Kidney (tissue), 14 donors: ENCODE data around the gene ADAP2. TPM values are rescaled to one million over a fixed set of nuclear protein-coding genes. Genes with fewer than 3 reads are reported as not detected.

ENCODE experiments used
- DNase-seq, 5 donors: peaks; one replicate each; pipeline ENCODE4 v3.0.0-alpha.2; 2013 to 2020
- FAIRE-seq: peaks from 2 replicates; lab custom pipeline; 2012; peaks lifted over from hg19 to GRCh38; lab: Jason Lieb, UNC
- H3K27ac ChIP-seq, 2 donors: one replicate each; pipeline ENCODE4 v1.7.0; 2013; ENCODE audit warnings: low read depth in 2 of 2, low read length in 2 of 2, inconsistent platforms in 1 of 2
- H3K27me3 ChIP-seq: one replicate; pipeline ENCODE4 v1.7.1; 2013; ENCODE audit warnings: low read length, inconsistent platforms; ENCODE audit not compliant: control insufficient read depth, insufficient read depth
- H3K36me3 ChIP-seq, 3 donors: one replicate each; pipeline versions ENCODE4 v1.7.0 to v1.7.1; 2013; ENCODE audit warnings: low read length in 3 of 3, control low read depth in 1 of 3, inconsistent platforms in 1 of 3; ENCODE audit not compliant: insufficient read depth in 3 of 3, control insufficient read depth in 2 of 3
- H3K4me1 ChIP-seq, 3 donors: one replicate each; pipeline versions ENCODE4 v1.7.0 to v1.7.1; 2013; ENCODE audit warnings: low read length in 3 of 3, inconsistent platforms in 1 of 3, low read depth in 1 of 3; ENCODE audit not compliant: control insufficient read depth in 2 of 3, insufficient read depth in 2 of 3
- H3K4me3 ChIP-seq, 3 donors: one replicate each; pipeline versions ENCODE4 v1.7.0 to v1.8.1; 2013; ENCODE audit warnings: low read length in 3 of 3, control low read depth in 1 of 3, inconsistent platforms in 1 of 3
- H3K9ac ChIP-seq, 3 donors: one replicate each; pipeline versions ENCODE4 v1.7.0 to v1.7.1; 2013; ENCODE audit warnings: low read length in 3 of 3, control low read depth in 1 of 3, inconsistent platforms in 1 of 3
- H3K9me3 ChIP-seq, 3 donors: one replicate each; pipeline versions ENCODE4 v1.7.0 to v1.7.1; 2013; ENCODE audit warnings: low read length in 3 of 3, control low read depth in 1 of 3, inconsistent platforms in 1 of 3; ENCODE audit not compliant: control insufficient read depth in 2 of 3, insufficient read depth in 1 of 3
- intact Hi-C: fragments of 100-400 bp; cut with DNase I; formaldehyde crosslinking; loops from one replicate; pipeline ENCODE4 v1.11.1; 2022
- polyA plus RNA-seq: library from polyadenylated mRNA; stranded (reverse); fragments of 350-450 nt; fragmentation: Illumina TruSeq; extraction: RNeasy Lipid Tissue Mini Kit (QIAGEN cat#74804); gene quantifications from one replicate; pipeline ENCODE4 v1.2.3, GENCODE V29; 2014; ENCODE audit warnings: low read depth, low replicate concordance; ENCODE audit not compliant: insufficient read depth
- total RNA-seq: library from RNA; stranded (reverse); fragmentation: NEBNext Ultra II Directional; extraction: Animal tissue kit (Norgen Biotek cat#: 25700); gene quantifications from one replicate; pipeline ENCODE4 v1.2.1, GENCODE V29; 2021
- TF ChIP-seq, protein P1 (sequence below): IDR thresholded peaks from 3 replicates; pipeline ENCODE4 v1.5.1; 2012; ENCODE audit warnings: mild to moderate bottlenecking, moderate library complexity, borderline replicate concordance; ENCODE audit not compliant: insufficient read depth; ENCODE audit errors: extremely low read depth
- donor health status: control.
- donor health status: control.
- donor health status: control.
- donor health status: control.
- donor health status: control.
- donor health status: DM: yes; HTN: yes; CAD: no.
- donor health status: Normal renal cell carcinoma (clear cell type).

Gene ADAP2
- total and polyA plus RNA-seq, 2 donors from 2014 or later = 6.5 to 24.8 TPM

DNA sequence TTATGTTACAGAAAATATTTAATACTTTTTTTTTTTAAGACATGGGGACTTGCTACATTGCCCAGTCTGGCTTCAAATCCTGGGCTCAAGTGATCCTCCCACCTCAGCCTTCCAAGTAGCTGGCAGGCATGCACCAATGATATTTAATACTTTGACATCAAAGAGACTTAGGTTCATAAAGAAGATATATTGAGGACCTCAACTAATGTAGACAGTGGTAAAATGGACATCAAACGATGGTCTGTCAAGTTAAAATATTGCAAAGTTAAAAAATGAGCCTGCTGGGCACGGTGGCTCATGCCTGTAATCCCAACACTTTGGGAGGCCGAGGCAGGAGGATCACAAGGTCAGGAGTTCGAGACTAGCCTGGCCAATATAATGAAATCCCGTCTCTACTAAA lies 24.4 kb upstream of the ADAP2 start:
- intact Hi-C loops = no loop called here
- Histone ChIP-seq H3K27me3 (no peaks in the 10 kb centered on the region), H3K4me1 (no peaks in the 10 kb centered on the region), H3K36me3 (peaks cover 3 to 8% (median 7%) of the 10 kb centered on the region in 3 donors), H3K9me3 (no peaks in the 10 kb centered on the region), H3K9ac (no peak overlapping the region), H3K27ac (no peak overlapping the region), H3K4me3 (no peak overlapping the region)
- TF ChIP-seq, protein P1, sequence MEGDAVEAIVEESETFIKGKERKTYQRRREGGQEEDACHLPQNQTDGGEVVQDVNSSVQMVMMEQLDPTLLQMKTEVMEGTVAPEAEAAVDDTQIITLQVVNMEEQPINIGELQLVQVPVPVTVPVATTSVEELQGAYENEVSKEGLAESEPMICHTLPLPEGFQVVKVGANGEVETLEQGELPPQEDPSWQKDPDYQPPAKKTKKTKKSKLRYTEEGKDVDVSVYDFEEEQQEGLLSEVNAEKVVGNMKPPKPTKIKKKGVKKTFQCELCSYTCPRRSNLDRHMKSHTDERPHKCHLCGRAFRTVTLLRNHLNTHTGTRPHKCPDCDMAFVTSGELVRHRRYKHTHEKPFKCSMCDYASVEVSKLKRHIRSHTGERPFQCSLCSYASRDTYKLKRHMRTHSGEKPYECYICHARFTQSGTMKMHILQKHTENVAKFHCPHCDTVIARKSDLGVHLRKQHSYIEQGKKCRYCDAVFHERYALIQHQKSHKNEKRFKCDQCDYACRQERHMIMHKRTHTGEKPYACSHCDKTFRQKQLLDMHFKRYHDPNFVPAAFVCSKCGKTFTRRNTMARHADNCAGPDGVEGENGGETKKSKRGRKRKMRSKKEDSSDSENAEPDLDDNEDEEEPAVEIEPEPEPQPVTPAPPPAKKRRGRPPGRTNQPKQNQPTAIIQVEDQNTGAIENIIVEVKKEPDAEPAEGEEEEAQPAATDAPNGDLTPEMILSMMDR = no peak
- FAIRE-seq = no peak
- DNase-seq = no peak

DNA sequence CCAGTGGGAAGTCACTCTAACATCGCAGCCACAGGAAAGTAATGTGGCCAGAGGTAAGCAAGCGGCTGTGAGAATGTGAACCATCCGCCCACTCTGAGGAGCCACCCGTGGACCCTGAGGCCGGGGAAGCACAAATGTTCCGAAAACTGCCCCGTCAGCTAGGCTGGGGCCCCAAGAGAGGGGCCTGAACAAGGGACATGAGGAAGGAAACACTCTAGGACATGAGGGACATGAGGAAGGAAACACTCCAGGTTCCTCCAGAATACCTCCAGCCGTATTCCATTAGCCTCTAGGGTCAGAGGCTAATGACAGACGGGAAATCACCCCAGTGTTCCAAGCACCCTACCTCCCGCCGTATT lies 16.0 kb upstream of the ADAP2 start:
- Histone ChIP-seq H3K4me1 (peaks cover 0 to 3% (median 0%) of the 10 kb centered on the region in 3 donors), H3K4me3 (peak overlapping the region; percentile 81 to 99 (median 97)), H3K27me3 (no peaks in the 10 kb centered on the region), H3K9me3 (no peaks in the 10 kb centered on the region), H3K9ac (peak overlapping the region; percentile 90 to 98 (median 97)), H3K36me3 (peaks cover 3 to 6% (median 4%) of the 10 kb centered on the region in 3 donors), H3K27ac (peak overlapping the region in 1 of 2 donors; percentile 49)
- FAIRE-seq (no peak), DNase-seq (peak in 4 of 5 donors; percentile 12 to 45 (median 40))
- TF ChIP-seq, protein P1 = no peak
- intact Hi-C loops = no loop called here

DNA sequence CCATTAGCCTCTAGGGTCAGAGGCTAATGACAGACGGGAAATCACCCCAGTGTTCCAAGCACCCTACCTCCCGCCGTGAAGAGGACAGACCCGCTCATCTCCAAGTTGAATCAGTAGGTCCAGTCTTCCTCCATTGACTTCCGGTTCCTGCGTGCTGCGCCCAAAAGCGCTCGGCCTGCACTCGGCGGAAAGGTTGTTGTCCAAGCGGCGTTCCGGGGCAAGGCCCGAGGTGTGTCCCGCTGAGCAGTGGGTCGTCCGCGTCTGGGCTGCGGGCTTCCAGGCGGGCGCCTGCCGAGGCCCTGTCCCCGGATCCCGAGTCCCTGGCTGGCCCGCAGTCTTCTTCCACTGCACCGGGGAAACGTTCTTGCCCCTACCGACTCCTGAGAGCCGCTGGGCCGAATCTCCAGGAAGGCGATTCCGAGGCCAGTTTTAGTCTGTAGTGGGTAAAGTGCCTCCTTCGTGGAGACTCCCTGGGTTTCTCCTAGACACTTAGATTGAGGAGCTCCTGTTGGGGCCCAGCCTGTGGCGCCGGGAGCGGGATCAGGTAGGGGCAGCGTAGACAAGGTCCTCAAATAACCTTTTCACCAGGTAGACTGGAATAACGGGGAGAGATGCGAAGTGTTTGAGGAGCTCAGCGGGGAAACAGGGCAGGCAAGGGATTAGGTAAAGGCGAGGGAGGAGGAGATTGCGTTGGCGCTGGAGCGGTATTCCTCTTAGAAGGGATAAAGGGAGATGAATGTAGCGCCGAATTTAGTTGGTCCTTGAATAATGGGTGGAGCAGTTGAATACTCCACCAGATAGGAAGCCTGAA lies 15.4 kb upstream of the ADAP2 start, which contains the start of gene TEFM:
TEFM (minus strand) TSS at position 138 of the 811 bp plus-strand sequence; CDS start at position 98, 40 bp downstream.
- no peaks in the 10 kb centered on the region for H3K27me3 ChIP-seq
- DNase-seq = peak; percentile 94 to 97 (median 95)
- FAIRE-seq = no peak

More for the DNA sequence above, 15.4 kb upstream of the ADAP2 start, which contains the start of gene TEFM:
- intact Hi-C loops = no loop called here
- peaks cover 0 to 3% (median 0%) of the 10 kb centered on the region in 3 donors for H3K4me1 ChIP-seq
- H3K36me3 ChIP-seq = peaks cover 3 to 5% (median 4%) of the 10 kb centered on the region in 3 donors
- no peaks in the 10 kb centered on the region for H3K9me3 ChIP-seq
- H3K27ac ChIP-seq = peak within 1 kb of the TSS; percentile 20 to 49
- H3K4me3 ChIP-seq = peak within 1 kb of the TSS; percentile 81 to 99 (median 97)
- TF ChIP-seq, protein P1 = no peak
- peak within 1 kb of the TSS; percentile 90 to 98 (median 97) for H3K9ac ChIP-seq
